GM18511 (cell line): ENCODE data around the gene ASXL3.

ENCODE experiments used
- ATAC-seq: cut with Tn5 transposase; IDR thresholded peaks from one replicate; pipeline ENCODE4 v1.9.1; 2021; ENCODE audit warnings: mild to moderate bottlenecking, moderate library complexity; ENCODE audit not compliant: unreplicated experiment

The ASXL3 gene

DNA sequence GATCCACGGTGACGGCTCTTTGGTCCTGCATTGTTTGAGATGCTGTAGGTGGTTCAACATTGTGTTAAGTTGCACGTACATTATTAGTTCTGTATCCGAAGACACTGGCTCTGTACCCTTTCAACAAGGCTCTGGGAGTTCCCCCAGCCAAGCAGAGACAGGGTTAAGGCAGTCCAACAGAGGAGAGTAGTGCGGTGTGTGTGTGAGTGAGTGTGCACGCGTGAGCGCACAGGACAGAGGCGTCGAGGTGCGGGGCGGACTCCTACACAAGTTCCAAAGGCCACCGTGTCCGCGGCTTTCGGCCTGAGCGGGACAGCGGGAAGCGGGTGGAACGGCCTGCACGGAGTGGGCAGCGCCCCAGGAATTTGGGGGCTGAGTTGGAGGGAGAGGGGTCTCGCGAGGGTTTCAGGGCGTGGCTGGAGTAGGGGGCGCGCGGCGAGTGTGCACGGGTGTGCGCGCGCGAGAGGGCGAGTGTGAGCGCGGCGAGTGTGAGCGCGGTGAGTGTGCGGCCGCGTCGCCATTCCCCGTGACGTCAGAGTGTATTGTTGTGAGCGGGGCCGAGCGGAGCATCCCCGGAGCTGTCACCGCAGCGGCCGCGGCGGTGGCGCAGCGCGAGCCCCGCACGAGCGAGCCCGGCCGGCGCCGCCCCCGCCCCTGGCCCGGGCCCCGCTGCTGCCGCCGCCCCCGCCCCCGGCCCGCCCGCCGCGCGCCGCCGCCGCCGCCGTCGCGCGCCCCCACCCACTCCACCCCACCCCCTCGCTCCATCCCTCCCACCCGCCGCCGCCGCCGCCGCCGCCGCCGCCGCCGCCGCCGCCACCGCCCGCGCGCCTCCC lies at the start of gene ASXL3:
ASXL3 (plus strand) TSS at position 535 of the 833 bp plus-strand sequence. CDS start 413 bp downstream, outside the sequence.
- ATAC-seq: peak; percentile 44

GRCh38 chr18:33532978-33533377 lies 45.0 kb upstream of the ASXL3 start:
- no peak for ATAC-seq

DNA sequence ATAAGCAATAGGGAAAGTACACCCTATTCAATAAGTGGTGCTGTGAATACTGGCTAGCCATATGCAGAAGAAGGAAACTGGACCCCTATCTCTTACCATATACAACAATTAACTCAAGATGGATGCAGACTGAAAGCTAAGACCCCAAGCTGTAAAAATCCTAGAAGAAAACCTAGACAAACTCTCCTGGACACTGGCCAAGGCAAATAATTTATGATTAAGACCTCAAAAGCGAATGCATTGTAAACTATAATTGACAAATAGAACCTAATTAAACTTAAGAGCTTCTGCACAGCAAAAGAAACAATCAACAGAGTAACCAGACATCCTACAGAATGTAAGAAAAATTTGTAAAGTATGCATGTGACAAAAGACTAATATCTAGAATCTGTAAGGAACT lies 41.1 kb upstream of the ASXL3 start:
- ATAC-seq: no peak

DNA sequence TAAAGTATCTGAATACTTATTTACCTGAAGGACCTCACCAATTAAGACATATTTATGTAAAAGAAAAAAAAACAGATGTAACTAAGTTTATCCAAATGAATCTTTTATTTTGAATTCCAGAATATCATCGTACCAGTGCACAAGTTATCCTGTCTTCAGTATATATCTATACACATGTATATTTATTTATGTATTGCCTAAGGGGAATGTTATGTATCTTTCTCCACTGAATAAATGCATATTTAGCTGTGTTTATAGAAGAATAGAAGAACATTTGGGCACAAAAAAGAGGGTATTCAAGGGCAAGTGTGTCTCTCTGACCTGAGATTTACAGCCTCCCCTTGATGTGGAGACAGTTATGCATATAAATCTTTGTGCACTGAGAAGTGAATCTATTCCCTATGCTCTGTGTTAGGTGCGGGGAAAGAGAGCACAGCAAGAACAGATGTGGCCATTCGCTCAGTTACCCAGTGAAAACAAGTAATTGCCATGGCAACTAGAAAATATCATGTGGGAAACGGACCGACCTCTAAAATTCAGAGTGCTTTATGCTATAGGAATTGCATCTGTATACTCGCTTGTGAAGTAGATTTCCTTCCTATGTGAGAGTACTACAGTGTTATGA lies 39.5 kb upstream of the ASXL3 start:
- no peak for ATAC-seq

DNA sequence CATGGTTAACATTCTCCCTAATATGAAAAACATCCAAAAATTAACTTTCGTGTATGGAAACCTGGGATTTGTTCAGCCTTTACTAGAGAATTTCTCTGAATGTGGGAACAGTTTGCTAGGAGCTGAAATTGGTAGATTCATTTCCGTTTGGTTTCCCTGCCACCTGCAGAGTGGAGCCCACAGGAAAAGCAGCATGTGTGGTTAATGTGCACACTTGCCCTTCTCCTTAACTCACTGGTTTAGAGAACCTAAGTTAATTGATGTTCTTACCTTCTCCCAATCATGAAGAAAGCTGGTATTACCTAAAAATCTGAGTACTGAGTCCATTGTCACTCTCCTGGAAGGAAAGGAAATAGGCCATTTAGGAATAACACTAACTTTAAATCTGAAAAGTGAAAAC lies 37.6 kb upstream of the ASXL3 start:
- no peak for ATAC-seq

GRCh38 chr18:33541316-33541715 lies 36.7 kb upstream of the ASXL3 start:
- no peak for ATAC-seq

GRCh38 chr18:33556846-33557245 lies 21.2 kb upstream of the ASXL3 start:
- ATAC-seq: no peak

DNA sequence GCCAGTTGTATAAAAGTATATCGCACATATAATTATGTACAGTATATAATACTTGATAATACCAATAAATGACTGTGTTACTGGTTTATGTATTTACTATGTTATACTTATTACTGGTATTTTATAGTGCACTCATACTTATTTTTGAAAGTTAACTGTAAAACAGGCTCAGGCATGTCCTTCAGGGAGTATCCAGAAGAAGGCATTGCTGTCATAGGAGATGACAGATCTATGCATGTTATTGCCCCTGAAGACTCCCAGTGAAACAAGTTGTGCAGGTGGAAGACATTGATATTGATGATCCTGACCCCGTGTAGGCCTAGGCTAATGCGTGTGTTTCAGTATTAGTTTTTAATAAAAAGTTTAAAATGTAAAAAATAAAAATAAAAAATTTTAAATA lies 20.3 kb upstream of the ASXL3 start:
- no peak for ATAC-seq

GRCh38 chr18:33558529-33558928 lies 19.5 kb upstream of the ASXL3 start:
- no peak for ATAC-seq

DNA sequence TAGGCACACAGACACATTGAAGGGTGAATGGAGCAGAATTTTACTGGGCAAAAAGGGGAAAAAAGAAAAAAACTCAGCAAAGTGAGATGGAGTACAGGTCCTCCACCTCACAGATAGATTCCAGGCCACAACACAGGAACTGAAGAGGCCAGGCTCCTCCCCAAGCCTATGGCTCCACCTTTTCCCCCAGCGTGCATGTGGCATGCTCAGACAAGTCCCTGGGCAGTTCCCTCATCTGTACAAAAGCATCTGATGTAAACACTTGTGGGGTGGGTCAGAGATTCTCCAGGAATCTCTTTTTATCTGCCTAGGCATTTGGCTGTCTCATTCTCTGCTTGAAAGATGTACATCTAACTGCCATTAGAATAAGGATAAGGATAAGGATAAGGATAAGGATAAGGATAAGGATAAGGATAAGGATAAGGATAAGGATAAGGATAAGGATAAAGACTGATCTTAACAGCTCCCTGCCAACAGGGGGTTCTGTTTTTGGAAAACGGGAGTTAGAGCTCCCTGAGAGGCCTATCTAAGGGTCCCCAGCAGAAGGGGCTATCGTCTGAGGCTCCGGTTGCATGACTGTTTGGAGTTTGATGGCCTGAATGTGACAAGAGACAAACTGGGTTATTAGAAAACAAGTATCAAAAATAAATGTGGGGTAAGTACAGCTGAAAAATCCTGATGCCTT lies 17.2 kb upstream of the ASXL3 start:
- ATAC-seq: peak; percentile 93

- no peak for ATAC-seq
These were observed 15.3 kb upstream of the ASXL3 start for GRCh38 chr18:33562741-33563140.

DNA sequence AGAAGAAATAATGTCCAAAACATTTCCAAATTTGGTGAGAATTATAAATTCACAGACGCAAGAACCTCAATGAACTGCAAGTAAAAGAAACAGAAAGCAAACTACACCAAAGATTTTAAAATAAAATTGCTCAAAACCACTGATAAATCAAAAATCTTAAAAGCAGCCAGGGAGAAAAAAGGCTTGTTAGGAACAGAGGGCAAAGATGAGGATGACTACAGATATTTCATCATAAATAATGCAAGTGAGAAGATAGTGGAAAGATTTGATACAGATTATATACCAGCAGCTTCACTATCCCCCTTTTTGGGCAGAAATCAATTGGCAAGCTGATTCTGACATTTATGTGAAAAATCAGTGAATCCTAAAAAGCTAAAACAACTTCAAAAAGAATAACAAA lies 10.3 kb upstream of the ASXL3 start:
- no peak for ATAC-seq

GRCh38 chr18:33571998-33572787 lies 5.8 kb upstream of the ASXL3 start:
- no peak for ATAC-seq

GRCh38 chr18:33573193-33573592 lies 4.8 kb upstream of the ASXL3 start:
- ATAC-seq: no peak

GRCh38 chr18:33575451-33575850 lies 2.6 kb upstream of the ASXL3 start:
- no peak for ATAC-seq

DNA sequence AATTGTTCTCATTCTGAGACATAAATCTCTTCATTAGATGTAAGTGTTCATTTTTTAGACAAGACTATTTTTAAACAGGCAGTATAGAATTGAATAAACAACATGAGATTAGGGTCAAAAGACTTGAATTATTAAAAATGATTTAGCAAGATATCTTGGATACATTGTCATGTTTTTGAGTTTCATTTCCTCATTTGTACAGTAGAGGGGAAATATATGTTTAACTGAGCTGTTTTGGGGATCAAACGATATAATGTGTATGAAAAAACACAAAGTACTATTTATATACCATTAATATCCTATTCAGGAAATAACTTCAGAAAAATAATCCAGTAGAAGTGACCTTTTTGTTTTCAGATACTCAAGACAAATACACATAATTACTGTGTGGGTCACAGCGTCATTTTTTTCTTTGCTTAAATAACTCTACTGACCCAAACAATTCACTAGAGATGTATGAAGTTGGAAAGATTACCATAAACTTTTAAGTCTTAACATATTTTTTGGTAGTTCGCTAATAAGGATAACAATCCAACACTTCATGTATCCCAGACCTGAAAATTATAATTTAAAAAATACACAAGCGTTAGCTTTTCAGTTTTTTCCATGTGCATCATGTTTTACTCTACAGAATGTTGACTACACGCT lies 896 bp upstream of the ASXL3 start:
- ATAC-seq: no peak

- ATAC-seq: peak; percentile 16
These were observed 714 bp downstream of the ASXL3 start for GRCh38 chr18:33578518-33579348.

GRCh38 chr18:33579349-33580215 lies 1.6 kb downstream of the ASXL3 start:
- ATAC-seq: no peak

GRCh38 chr18:33580546-33580945 lies 2.5 kb downstream of the ASXL3 start:
- no peak for ATAC-seq
